OCI-M2 (cell line): Measurements from ENCODE around the gene BPHL.
"Not testable (repeated sequence)": the region's sequence is repeated elsewhere in the genome, so short reads cannot be mapped to it uniquely, and the experiment has no call there.

Experiments used
- DNase-seq: peaks from one replicate; lab custom pipeline; 2025; ENCODE audit not compliant: unreplicated experiment; lab: John Stamatoyannopoulos, UW

BPHL gene

GRCh38 chr6:3155416-3155815 lies 36.9 kb downstream of the BPHL start:
- DNase-seq: not testable (repeated sequence)

- DNase-seq: not testable (repeated sequence)
These were observed 37.9 kb downstream of the BPHL start for GRCh38 chr6:3156184-3157130.

GRCh38 chr6:3157131-3157933 lies 38.8 kb downstream of the BPHL start, which contains the start of gene TUBB2A:
Gene TUBB2A (minus strand): TSS chr6:3157544. CDS start chr6:3157463, 81 bp downstream.
- no peak for DNase-seq

GRCh38 chr6:3159805-3160781 lies 41.6 kb downstream of the BPHL start:
- no peak for DNase-seq

- no peak for DNase-seq
These were observed 43.6 kb downstream of the BPHL start for GRCh38 chr6:3162067-3162497.

- DNase-seq: no peak
These were observed 44.2 kb downstream of the BPHL start for GRCh38 chr6:3162565-3163247.

- DNase-seq: no peak
These were observed 44.7 kb downstream of the BPHL start for GRCh38 chr6:3163248-3163594.

GRCh38 chr6:3164388-3164787 lies 45.9 kb downstream of the BPHL start:
- DNase-seq: no peak

- no peak for DNase-seq
These were observed 47.4 kb downstream of the BPHL start for GRCh38 chr6:3165631-3166534.

GRCh38 chr6:3166535-3167225 lies 48.2 kb downstream of the BPHL start:
- not testable (repeated sequence) for DNase-seq

GRCh38 chr6:3168046-3168445 lies 49.5 kb downstream of the BPHL start:
- not testable (repeated sequence) for DNase-seq

- not testable (repeated sequence) for DNase-seq
These were observed 52.2 kb downstream of the BPHL start for GRCh38 chr6:3170676-3171075.

GRCh38 chr6:3171313-3172175 lies 53.0 kb downstream of the BPHL start:
- not testable (repeated sequence) for DNase-seq

- DNase-seq: not testable (repeated sequence)
These were observed 54.3 kb downstream of the BPHL start for GRCh38 chr6:3172789-3173188.

GRCh38 chr6:3173636-3174089 lies 55.2 kb downstream of the BPHL start:
- not testable (repeated sequence) for DNase-seq

- no peak for DNase-seq
These were observed 57.3 kb downstream of the BPHL start for GRCh38 chr6:3175715-3176402.
